Measurements from ENCODE around the gene PTGER1. TPM values are rescaled to one million over a fixed set of nuclear protein-coding genes. Genes with fewer than 3 reads are reported as not detected.
"Not testable (repeated sequence)": the region's sequence is repeated elsewhere in the genome, so short reads cannot be mapped to it uniquely, and the experiment has no call there.

The PTGER1 gene
- total RNA-seq, 2 experiments from 2014 or later, result 0.40 TPM; not detected in 1

GRCh38 chr19:14511229-14511593 lies 36.1 kb upstream of the PTGER1 start:
- Mint-ChIP-seq H3K9me3 (ENCODE audit: low read depth) (no peaks in the 10 kb centered on the region), H3K4me1 (peaks cover 51% of the 10 kb centered on the region), H3K27me3 (no peaks in the 10 kb centered on the region), H3K4me3 (no peak overlapping the region), H3K36me3 (peaks cover 23% of the 10 kb centered on the region), H3K27ac (no peak overlapping the region)
- no peak for DNase-seq
- ATAC-seq, result no peak
- CTCF ChIA-PET, result interaction anchor here (0.7 kb wide), 1 partner anchor 10 kb away, joined by 3 read pairs; no protein-coding TSS in a partner anchor

GRCh38 chr19:14510311-14511228 lies 35.4 kb upstream of the PTGER1 start:
- no peak overlapping the region for H3K4me3 Mint-ChIP-seq
- H3K27me3 Mint-ChIP-seq, result no peaks in the 10 kb centered on the region
- CTCF ChIA-PET, result interaction anchor here (1.3 kb wide), 1 partner anchor 15 kb away, joined by 5 read pairs; no protein-coding TSS in a partner anchor
- H3K9me3 Mint-ChIP-seq (ENCODE audit: low read depth), result no peaks in the 10 kb centered on the region
- DNase-seq (no peak), ATAC-seq (no peak)
- H3K36me3 Mint-ChIP-seq, result peaks cover 16% of the 10 kb centered on the region
- H3K4me1 Mint-ChIP-seq, result peaks cover 51% of the 10 kb centered on the region
- H3K27ac Mint-ChIP-seq, result no peak overlapping the region

- Mint-ChIP-seq H3K4me1 (peaks cover 38% of the 10 kb centered on the region), H3K4me3 (no peak overlapping the region), H3K27me3 (no peaks in the 10 kb centered on the region), H3K27ac (no peak overlapping the region), H3K36me3 (no peaks in the 10 kb centered on the region), H3K9me3 (ENCODE audit: low read depth) (no peaks in the 10 kb centered on the region)
- DNase-seq, result no peak
- CTCF ChIA-PET, result interaction anchor here (1.3 to 6.1 kb wide), 7 partner anchors 9 to 371 kb away, joined by 3 to 73 read pairs (median 29); partner anchors contain the start of genes ASF1B, DNAJB1 and GIPC1
- ATAC-seq, result no peak
Observed at GRCh38 chr19:14507704-14508542, 32.8 kb upstream of the PTGER1 start.

GRCh38 chr19:14505488-14506239 lies 30.5 kb upstream of the PTGER1 start:
- Mint-ChIP-seq H3K9me3 (ENCODE audit: low read depth) (no peaks in the 10 kb centered on the region), H3K4me3 (no peak overlapping the region), H3K27ac (peak overlapping the region; percentile 65), H3K36me3 (no peaks in the 10 kb centered on the region), H3K4me1 (peaks cover 33% of the 10 kb centered on the region), H3K27me3 (no peaks in the 10 kb centered on the region)
- CTCF ChIA-PET, result interaction anchor here (0.5 to 6.1 kb wide), 26 partner anchors 8 to 390 kb away, joined by 3 to 73 read pairs (median 5); partner anchors contain the start of genes ASF1B, DNAJB1, GIPC1 and TECR
- DNase-seq, result peak; percentile 82
- peak; percentile 72 for ATAC-seq

- H3K9me3 Mint-ChIP-seq (ENCODE audit: low read depth); ATAC-seq; H3K27me3 Mint-ChIP-seq; DNase-seq; H3K4me3 Mint-ChIP-seq; H3K36me3 Mint-ChIP-seq; H3K27ac Mint-ChIP-seq: not testable (repeated sequence)
- CTCF ChIA-PET, result interaction anchor here (1.1 to 6.1 kb wide), 12 partner anchors 9 to 368 kb away, joined by 3 to 73 read pairs (median 9); partner anchors contain the start of genes ASF1B, DNAJB1, GIPC1 and PTGER1
- peaks cover 29% of the 10 kb centered on the region for H3K4me1 Mint-ChIP-seq
Observed at GRCh38 chr19:14504575-14504974, 29.4 kb upstream of the PTGER1 start.

- H3K36me3 Mint-ChIP-seq, result no peaks in the 10 kb centered on the region
Observed at GRCh38 chr19:14503285-14503684, 28.1 kb upstream of the PTGER1 start.

GRCh38 chr19:14502334-14503092 lies 27.4 kb upstream of the PTGER1 start:
- Mint-ChIP-seq H3K4me3 (no peak overlapping the region), H3K9me3 (ENCODE audit: low read depth) (no peaks in the 10 kb centered on the region), H3K27me3 (peaks cover under 1% of the 10 kb centered on the region), H3K36me3 (no peaks in the 10 kb centered on the region), H3K27ac (no peak overlapping the region), H3K4me1 (peaks cover 23% of the 10 kb centered on the region)
- ATAC-seq (no peak), DNase-seq (no peak)
- CTCF ChIA-PET, result interaction anchor here (1.0 to 1.6 kb wide), 5 partner anchors 13 to 443 kb away, joined by 3 to 4 read pairs (median 4); partner anchors contain the start of gene DNAJB1

More at GRCh38 chr19:14503285-14503684, 28.1 kb upstream of the PTGER1 start:
- no peak overlapping the region for H3K27ac Mint-ChIP-seq
- CTCF ChIA-PET, result interaction anchor here (1.3 to 6.1 kb wide), 5 partner anchors 7 to 444 kb away, joined by 3 to 73 read pairs (median 29); partner anchors contain the start of genes DNAJB1 and GIPC1
- no peaks in the 10 kb centered on the region for H3K9me3 Mint-ChIP-seq (ENCODE audit: low read depth)
- H3K4me3 Mint-ChIP-seq, result no peak overlapping the region
- DNase-seq (no peak), ATAC-seq (no peak)
- peaks cover 28% of the 10 kb centered on the region for H3K4me1 Mint-ChIP-seq
- H3K27me3 Mint-ChIP-seq, result no peaks in the 10 kb centered on the region

GRCh38 chr19:14497228-14497921 lies 22.2 kb upstream of the PTGER1 start:
- DNase-seq (no peak), ATAC-seq (no peak)
- Mint-ChIP-seq H3K27ac (no peak overlapping the region), H3K4me1 (peaks cover 18% of the 10 kb centered on the region), H3K36me3 (peaks cover 2% of the 10 kb centered on the region), H3K4me3 (no peak overlapping the region), H3K27me3 (peaks cover 7% of the 10 kb centered on the region), H3K9me3 (ENCODE audit: low read depth) (no peaks in the 10 kb centered on the region)
- CTCF ChIA-PET, result interaction anchor here (0.9 to 4.3 kb wide), 5 partner anchors 9 to 25 kb away, joined by 3 to 29 read pairs (median 16); partner anchors contain the start of gene DNAJB1

GRCh38 chr19:14496834-14497227 lies 21.7 kb upstream of the PTGER1 start:
- Mint-ChIP-seq H3K36me3 (peaks cover 2% of the 10 kb centered on the region), H3K9me3 (ENCODE audit: low read depth) (no peaks in the 10 kb centered on the region), H3K4me1 (peaks cover 18% of the 10 kb centered on the region), H3K4me3 (peak overlapping the region; percentile 67), H3K27ac (peak overlapping the region; percentile 22), H3K27me3 (peaks cover 7% of the 10 kb centered on the region)
- CTCF ChIA-PET, result interaction anchor here (0.6 to 4.3 kb wide), 8 partner anchors 9 to 360 kb away, joined by 3 to 29 read pairs (median 12); partner anchors contain the start of genes ASF1B and PTGER1
- DNase-seq (no peak), ATAC-seq (no peak)

- Mint-ChIP-seq H3K27ac (peak within 1 kb of the TSS; percentile 24), H3K27me3 (peaks cover 7% of the 10 kb centered on the region), H3K36me3 (peaks cover 2% of the 10 kb centered on the region), H3K4me3 (peak within 1 kb of the TSS; percentile 78), H3K4me1 (peaks cover 18% of the 10 kb centered on the region), H3K9me3 (ENCODE audit: low read depth) (no peaks in the 10 kb centered on the region)
- CTCF ChIA-PET, result interaction anchor here (0.6 to 4.3 kb wide), 11 partner anchors 8 to 359 kb away, joined by 3 to 29 read pairs (median 7); partner anchors contain the start of genes ASF1B and PTGER1
- ATAC-seq (peak; percentile 96), DNase-seq (peak; percentile 83)
Observed at GRCh38 chr19:14496029-14496833, 21.1 kb upstream of the PTGER1 start, which contains the start of gene GIPC1. Gene GIPC1 (minus strand): TSS chr19:14496127. CDS start chr19:14482976, 13,151 bp downstream.

Data from activated CD8-positive, alpha-beta memory T cell treated with anti-CD3 and anti-CD28 coated beads, Interleukin-2, amount 10 ng/mL, durations not matched to agents 7 days and 5 days (primary cell).